ENCODE results near the gene GTF2B.
"Not testable (repeated sequence)": the region's sequence is repeated elsewhere in the genome, so short reads cannot be mapped to it uniquely, and the experiment has no call there.

The GTF2B gene

DNA sequence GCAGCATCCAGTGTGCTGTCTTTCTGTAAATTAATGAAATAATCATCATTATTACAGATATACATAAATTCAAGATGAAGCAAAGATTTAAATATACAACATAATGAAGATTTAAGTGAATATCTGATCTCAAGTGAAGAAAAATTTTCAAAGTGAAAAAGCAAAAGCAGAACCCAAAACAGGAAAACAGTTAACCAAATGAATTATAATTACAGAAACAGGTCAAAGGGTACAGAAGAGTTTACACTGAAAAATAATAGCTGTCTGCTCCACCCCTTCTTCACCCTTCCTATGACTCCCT lies 44.8 kb upstream of the GTF2B start:
- Histone ChIP-seq H3K9me3 (ENCODE audit: control insufficient read depth, insufficient read depth, low read depth, low read length) (no peaks in the 10 kb centered on the region), H3K4me3 (ENCODE audit: low read depth, low read length) (no peak overlapping the region), H3K27ac (ENCODE audit: extremely low read depth, low read depth, low read length) (no peak overlapping the region), H3K36me3 (ENCODE audit: control insufficient read depth in 2 of 2, insufficient read depth in 1 of 2, low read length in 2 of 2) (peaks cover 23 to 69% of the 10 kb centered on the region in 2 experiments; a peak in 2 of 3 replicates), H3K4me1 (ENCODE audit: control insufficient read depth, insufficient read depth, low read length) (no peaks in the 10 kb centered on the region)
- CTCF ChIA-PET, result interaction anchor here (0.7 to 0.9 kb wide), 5 partner anchors 9 to 554 kb away, joined by 3 read pairs; no protein-coding TSS in a partner anchor
- no peak for TF ChIP-seq ZNF121 (tag by site-specific recombination; IDR thresholded peaks at IDR 0.05)
- TF ChIP-seq, protein P1, sequence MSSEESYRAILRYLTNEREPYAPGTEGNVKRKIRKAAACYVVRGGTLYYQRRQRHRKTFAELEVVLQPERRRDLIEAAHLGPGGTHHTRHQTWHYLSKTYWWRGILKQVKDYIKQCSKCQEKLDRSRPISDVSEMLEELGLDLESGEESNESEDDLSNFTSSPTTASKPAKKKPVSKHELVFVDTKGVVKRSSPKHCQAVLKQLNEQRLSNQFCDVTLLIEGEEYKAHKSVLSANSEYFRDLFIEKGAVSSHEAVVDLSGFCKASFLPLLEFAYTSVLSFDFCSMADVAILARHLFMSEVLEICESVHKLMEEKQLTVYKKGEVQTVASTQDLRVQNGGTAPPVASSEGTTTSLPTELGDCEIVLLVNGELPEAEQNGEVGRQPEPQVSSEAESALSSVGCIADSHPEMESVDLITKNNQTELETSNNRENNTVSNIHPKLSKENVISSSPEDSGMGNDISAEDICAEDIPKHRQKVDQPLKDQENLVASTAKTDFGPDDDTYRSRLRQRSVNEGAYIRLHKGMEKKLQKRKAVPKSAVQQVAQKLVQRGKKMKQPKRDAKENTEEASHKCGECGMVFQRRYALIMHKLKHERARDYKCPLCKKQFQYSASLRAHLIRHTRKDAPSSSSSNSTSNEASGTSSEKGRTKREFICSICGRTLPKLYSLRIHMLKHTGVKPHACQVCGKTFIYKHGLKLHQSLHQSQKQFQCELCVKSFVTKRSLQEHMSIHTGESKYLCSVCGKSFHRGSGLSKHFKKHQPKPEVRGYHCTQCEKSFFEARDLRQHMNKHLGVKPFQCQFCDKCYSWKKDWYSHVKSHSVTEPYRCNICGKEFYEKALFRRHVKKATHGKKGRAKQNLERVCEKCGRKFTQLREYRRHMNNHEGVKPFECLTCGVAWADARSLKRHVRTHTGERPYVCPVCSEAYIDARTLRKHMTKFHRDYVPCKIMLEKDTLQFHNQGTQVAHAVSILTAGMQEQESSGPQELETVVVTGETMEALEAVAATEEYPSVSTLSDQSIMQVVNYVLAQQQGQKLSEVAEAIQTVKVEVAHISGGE (tag by site-specific recombination; conservative IDR thresholded peaks at IDR 0.05; ENCODE audit: low read depth), result no peak
- POLR2A ChIA-PET, result no interaction called here

DNA sequence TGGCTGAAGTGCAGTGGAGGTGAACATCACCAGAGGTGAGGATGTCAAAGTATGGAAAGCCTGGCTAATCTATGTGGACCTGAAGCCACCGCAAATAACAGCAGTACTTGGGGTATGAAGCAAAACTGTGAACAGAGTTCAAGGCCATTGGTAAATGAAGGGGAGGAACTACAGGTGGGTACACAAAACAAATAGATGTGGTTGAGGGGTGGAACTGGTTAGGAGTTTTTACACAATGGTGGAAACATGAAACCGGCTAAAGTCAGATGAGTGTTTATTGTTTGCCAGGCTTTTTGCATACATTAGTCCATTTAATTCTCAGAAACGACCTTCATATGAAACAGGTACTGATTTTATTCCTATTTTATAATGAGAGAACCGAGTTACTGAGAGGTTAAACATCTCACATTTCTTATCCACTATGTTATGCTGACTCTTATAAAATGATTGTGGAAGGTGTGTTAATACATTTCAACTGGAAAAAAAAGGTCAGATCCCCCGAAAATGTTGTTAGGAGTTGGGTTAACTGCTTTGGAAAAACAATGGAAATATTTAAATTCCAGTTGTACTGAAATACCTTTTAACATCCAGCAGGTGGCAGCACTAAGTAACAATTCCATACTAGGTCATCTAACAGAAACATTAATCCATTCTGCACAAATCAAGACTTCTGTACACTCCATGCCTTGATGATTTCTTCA lies 44.3 kb upstream of the GTF2B start:
- Histone ChIP-seq H3K4me1 (ENCODE audit: control insufficient read depth, insufficient read depth, low read length) (no peaks in the 10 kb centered on the region), H3K9me3 (ENCODE audit: control insufficient read depth, insufficient read depth, low read depth, low read length) (no peaks in the 10 kb centered on the region), H3K36me3 (ENCODE audit: control insufficient read depth in 2 of 2, insufficient read depth in 1 of 2, low read length in 2 of 2) (peaks cover 23 to 65% of the 10 kb centered on the region in 2 experiments; a peak in 2 of 3 replicates), H3K4me3 (ENCODE audit: low read depth, low read length) (no peak overlapping the region), H3K27ac (ENCODE audit: extremely low read depth, low read depth, low read length) (no peak overlapping the region)
- ChIA-PET POLR2A (no interaction called here), CTCF (interaction anchor here (0.6 to 0.9 kb wide), 3 partner anchors 11 to 519 kb away, joined by 3 read pairs; no protein-coding TSS in a partner anchor)
- peak; percentile 68; the same call in 1 of the 2 replicates for TF ChIP-seq ZNF664 (tag by site-specific recombination; IDR thresholded peaks at IDR 0.05)
- TF ChIP-seq, protein P2, sequence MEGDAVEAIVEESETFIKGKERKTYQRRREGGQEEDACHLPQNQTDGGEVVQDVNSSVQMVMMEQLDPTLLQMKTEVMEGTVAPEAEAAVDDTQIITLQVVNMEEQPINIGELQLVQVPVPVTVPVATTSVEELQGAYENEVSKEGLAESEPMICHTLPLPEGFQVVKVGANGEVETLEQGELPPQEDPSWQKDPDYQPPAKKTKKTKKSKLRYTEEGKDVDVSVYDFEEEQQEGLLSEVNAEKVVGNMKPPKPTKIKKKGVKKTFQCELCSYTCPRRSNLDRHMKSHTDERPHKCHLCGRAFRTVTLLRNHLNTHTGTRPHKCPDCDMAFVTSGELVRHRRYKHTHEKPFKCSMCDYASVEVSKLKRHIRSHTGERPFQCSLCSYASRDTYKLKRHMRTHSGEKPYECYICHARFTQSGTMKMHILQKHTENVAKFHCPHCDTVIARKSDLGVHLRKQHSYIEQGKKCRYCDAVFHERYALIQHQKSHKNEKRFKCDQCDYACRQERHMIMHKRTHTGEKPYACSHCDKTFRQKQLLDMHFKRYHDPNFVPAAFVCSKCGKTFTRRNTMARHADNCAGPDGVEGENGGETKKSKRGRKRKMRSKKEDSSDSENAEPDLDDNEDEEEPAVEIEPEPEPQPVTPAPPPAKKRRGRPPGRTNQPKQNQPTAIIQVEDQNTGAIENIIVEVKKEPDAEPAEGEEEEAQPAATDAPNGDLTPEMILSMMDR (tag by site-specific recombination; IDR thresholded peaks at IDR 0.05), result 0 out of 2 replicates have a peak, but pooled peaks have one; percentile 16
- peak; percentile 63 for TF ChIP-seq ZNF654 (tag by site-specific recombination; IDR thresholded peaks at IDR 0.05; ENCODE audit: low read depth)
- TF ChIP-seq, protein P3, sequence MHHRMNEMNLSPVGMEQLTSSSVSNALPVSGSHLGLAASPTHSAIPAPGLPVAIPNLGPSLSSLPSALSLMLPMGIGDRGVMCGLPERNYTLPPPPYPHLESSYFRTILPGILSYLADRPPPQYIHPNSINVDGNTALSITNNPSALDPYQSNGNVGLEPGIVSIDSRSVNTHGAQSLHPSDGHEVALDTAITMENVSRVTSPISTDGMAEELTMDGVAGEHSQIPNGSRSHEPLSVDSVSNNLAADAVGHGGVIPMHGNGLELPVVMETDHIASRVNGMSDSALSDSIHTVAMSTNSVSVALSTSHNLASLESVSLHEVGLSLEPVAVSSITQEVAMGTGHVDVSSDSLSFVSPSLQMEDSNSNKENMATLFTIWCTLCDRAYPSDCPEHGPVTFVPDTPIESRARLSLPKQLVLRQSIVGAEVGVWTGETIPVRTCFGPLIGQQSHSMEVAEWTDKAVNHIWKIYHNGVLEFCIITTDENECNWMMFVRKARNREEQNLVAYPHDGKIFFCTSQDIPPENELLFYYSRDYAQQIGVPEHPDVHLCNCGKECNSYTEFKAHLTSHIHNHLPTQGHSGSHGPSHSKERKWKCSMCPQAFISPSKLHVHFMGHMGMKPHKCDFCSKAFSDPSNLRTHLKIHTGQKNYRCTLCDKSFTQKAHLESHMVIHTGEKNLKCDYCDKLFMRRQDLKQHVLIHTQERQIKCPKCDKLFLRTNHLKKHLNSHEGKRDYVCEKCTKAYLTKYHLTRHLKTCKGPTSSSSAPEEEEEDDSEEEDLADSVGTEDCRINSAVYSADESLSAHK (tag by site-specific recombination; IDR thresholded peaks at IDR 0.05), result no peak
- TF ChIP-seq ZNF600 (tag by site-specific recombination; IDR thresholded peaks at IDR 0.05), result 0 out of 2 replicates have a peak, but pooled peaks have one; percentile 34
- TF ChIP-seq ZNF629 (tag by site-specific recombination; IDR thresholded peaks at IDR 0.05), result no peak
- peak; percentile 27; the same call in 1 of the 2 replicates for TF ChIP-seq ZBTB17 (tag by site-specific recombination; IDR thresholded peaks at IDR 0.05)

DNA sequence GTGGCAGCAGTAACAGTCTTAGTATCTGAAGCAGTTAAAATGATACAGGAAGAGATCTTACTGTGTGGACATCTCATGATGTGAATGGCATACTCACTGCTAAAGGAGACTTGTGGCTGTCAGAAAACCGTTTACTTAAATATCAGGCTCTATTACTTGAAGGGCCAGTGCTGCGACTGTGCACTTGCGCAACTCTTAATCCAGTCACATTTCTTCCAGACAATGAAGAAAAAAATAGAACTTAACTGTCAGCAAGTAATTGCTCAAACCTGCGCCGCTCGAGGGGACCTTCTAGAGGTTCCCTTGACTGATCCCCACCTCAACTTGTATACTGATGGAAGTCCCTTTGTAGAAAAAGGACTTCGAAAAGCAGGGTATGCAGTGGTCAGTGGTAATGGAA lies 38.8 kb upstream of the GTF2B start:
- H3K27ac ChIP-seq (ENCODE audit: extremely low read depth, low read depth, low read length); H3K4me1 ChIP-seq (ENCODE audit: control insufficient read depth, insufficient read depth, low read length); POLR2A ChIA-PET; H3K9me3 ChIP-seq (ENCODE audit: control insufficient read depth, insufficient read depth, low read depth, low read length); H3K4me3 ChIP-seq (ENCODE audit: low read depth, low read length): not testable (repeated sequence)
- H3K36me3 ChIP-seq (ENCODE audit: control insufficient read depth in 2 of 2, insufficient read depth in 1 of 2, low read length in 2 of 2), result peaks cover 15 to 57% of the 10 kb centered on the region in 2 experiments; a peak in 2 of 3 replicates
- CTCF ChIA-PET, result interaction anchor here (0.6 kb wide), 1 partner anchor 315 kb away, joined by 3 read pairs; no protein-coding TSS in a partner anchor

All from HEK293 (cell line).